ENCODE measurements around the gene ZNF474. TPM values are rescaled to one million over a fixed set of nuclear protein-coding genes. Genes with fewer than 3 reads are reported as not detected.

The ZNF474 gene
- total and polyA plus RNA-seq, 2 of the 8 experiments (the other 6 are each of a cell fraction or from before 2014, with no cell fraction given): not detected

- FAIRE-seq: no peak
These were observed 46.5 kb downstream of the ZNF474 start for GRCh38 chr5:122175852-122176251.

More at GRCh38 chr5:122175852-122176251, 46.5 kb downstream of the ZNF474 start:
- Histone ChIP-seq H3K36me3 (ENCODE audit: control insufficient read depth in 2 of 4, insufficient read depth in 4 of 4, low read length in 3 of 4) (no peaks in the 10 kb centered on the region), H2BK5ac (ENCODE audit: low read depth, low read length) (no peak overlapping the region), H4K91ac (replicated peaks; ENCODE audit: insufficient read length, low read length) (no peak overlapping the region), H3K9me3 (ENCODE audit: insufficient read depth in 2 of 2, low read depth in 1 of 2, low read length in 1 of 2) (no peaks in the 10 kb centered on the region), H4K20me1 (replicated peaks in 1 of 2; ENCODE audit: control insufficient read depth in 1 of 2, insufficient read depth in 2 of 2, low read length in 2 of 2) (no peaks in the 10 kb centered on the region), H3K18ac (ENCODE audit: extremely low read depth, low read length) (no peak overlapping the region), H3K79me2 (ENCODE audit: control insufficient read depth in 1 of 2, insufficient read depth in 2 of 2, low read length in 2 of 2) (no peaks in the 10 kb centered on the region), H2BK15ac (ENCODE audit: low read length) (no peak overlapping the region), H3K27me3 (replicated peaks in 1 of 4; ENCODE audit: control insufficient read depth in 3 of 4, extremely low read depth in 1 of 4, insufficient read depth in 3 of 4, low read length in 3 of 4) (no peaks in the 10 kb centered on the region), H3K4me1 (replicated peaks in 1 of 4; ENCODE audit: control insufficient read depth in 3 of 4, insufficient read depth in 4 of 4, low read length in 3 of 4) (no peaks in the 10 kb centered on the region), H2AK5ac (ENCODE audit: low read depth, low read length) (no peak overlapping the region), H3K4ac (replicated peaks; ENCODE audit: insufficient read length, low read depth, low read length) (no peak overlapping the region), H3K9ac (replicated peaks in 1 of 4; ENCODE audit: extremely low read depth in 1 of 4, low read depth in 3 of 4, low read length in 3 of 4) (no peak overlapping the region), H3K4me2 (ENCODE audit: insufficient read depth in 1 of 2, low read depth in 2 of 2, low read length in 2 of 2) (no peak overlapping the region), H2AFZ (ENCODE audit: low read length) (no peak overlapping the region), H3K14ac (ENCODE audit: insufficient read length) (no peak overlapping the region), H3K23me2 (ENCODE audit: low read depth, low read length) (no peaks in the 10 kb centered on the region), H2BK12ac (ENCODE audit: low read depth, low read length) (no peak overlapping the region), H3K56ac (replicated peaks; ENCODE audit: insufficient read length, low read depth, low read length) (no peak overlapping the region), H3K27ac (ENCODE audit: low read depth, low read length) (no peak overlapping the region), H3K23ac (ENCODE audit: insufficient read length) (no peak overlapping the region), H2BK120ac (replicated peaks; ENCODE audit: low read depth, low read length) (no peak overlapping the region), H3K4me3 (ENCODE audit: extremely low read depth in 1 of 4, insufficient read depth in 2 of 4, low read depth in 3 of 4, low read length in 4 of 4) (no peak overlapping the region), H2BK20ac (ENCODE audit: low read length) (no peak overlapping the region), H4K8ac (ENCODE audit: extremely low read depth, insufficient read depth, low read length) (no peak overlapping the region), H3K79me1 (ENCODE audit: low read depth, low read length) (no peaks in the 10 kb centered on the region), H4K5ac (ENCODE audit: insufficient read length, low read depth, low read length) (no peak overlapping the region)
- DNase-seq (ENCODE audit: low read depth in 1 of 2, low spot score in 2 of 2): no peak
- CTCF ChIA-PET (ENCODE audit: partially characterized antibody): interaction anchor here (0.7 to 1.5 kb wide), 7 partner anchors 14 to 1196 kb away, joined by 3 to 5 read pairs (median 3); no protein-coding TSS in a partner anchor
- POLR2A ChIA-PET (ENCODE audit: partially characterized antibody): no interaction called here
- TF ChIP-seq RBBP5 (IDR thresholded peaks at IDR 0.05; ENCODE audit: borderline replicate concordance, low read depth, low read length) (no peak), KDM1A (IDR thresholded peaks at IDR 0.05; ENCODE audit: borderline replicate concordance, low read length) (no peak), MAFK (IDR thresholded peaks at IDR 0.05; ENCODE audit: low read depth, low read length) (no peak), GABPA (IDR thresholded peaks at IDR 0.05; ENCODE audit: borderline replicate concordance, insufficient read depth, low read length) (no peak), ASH2L (IDR thresholded peaks at IDR 0.05; ENCODE audit: low read length) (no peak)
- TF ChIP-seq, protein P1, sequence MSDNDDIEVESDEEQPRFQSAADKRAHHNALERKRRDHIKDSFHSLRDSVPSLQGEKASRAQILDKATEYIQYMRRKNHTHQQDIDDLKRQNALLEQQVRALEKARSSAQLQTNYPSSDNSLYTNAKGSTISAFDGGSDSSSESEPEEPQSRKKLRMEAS (IDR thresholded peaks at IDR 0.05): no peak

Measured in H1 (cell line).